Stimulated activated CD8-positive, alpha-beta memory T cell treated with anti-CD3 and anti-CD28 coated beads, Interleukin-15, amount 100 ng/mL, for 1 hour (primary cell): ENCODE measurements around the gene PTPN22.

Experiments used
- DNase-seq: peaks from one replicate; pipeline ENCODE4 v3.0.0-alpha.2; 2020; ENCODE audit warnings: low read depth

PTPN22 gene

GRCh38 chr1:113871597-113872113 is at the start of gene PTPN22:
PTPN22 (minus strand) TSS chr1:113871712.
- peak; percentile 55 for DNase-seq

DNA sequence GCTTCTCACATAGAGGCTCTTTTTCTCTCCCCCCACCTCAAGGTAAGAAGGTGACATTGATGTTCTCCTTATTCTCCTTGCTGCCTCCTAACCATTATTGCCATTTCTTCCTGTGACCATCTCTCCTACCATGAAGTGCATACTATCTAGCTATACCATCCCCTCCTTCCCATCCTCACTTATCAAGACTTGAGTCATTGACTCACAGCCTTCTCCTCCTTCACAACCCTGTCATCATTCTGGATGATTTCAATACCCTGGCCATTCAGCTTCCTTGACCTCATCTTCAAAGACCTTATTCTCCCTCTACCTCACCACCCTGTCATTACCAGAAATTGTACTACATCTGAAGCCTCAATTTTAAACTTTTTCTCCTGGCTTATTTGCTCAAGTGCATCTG is 46.7 kb upstream of the PTPN22 start:
- no peak for DNase-seq

DNA sequence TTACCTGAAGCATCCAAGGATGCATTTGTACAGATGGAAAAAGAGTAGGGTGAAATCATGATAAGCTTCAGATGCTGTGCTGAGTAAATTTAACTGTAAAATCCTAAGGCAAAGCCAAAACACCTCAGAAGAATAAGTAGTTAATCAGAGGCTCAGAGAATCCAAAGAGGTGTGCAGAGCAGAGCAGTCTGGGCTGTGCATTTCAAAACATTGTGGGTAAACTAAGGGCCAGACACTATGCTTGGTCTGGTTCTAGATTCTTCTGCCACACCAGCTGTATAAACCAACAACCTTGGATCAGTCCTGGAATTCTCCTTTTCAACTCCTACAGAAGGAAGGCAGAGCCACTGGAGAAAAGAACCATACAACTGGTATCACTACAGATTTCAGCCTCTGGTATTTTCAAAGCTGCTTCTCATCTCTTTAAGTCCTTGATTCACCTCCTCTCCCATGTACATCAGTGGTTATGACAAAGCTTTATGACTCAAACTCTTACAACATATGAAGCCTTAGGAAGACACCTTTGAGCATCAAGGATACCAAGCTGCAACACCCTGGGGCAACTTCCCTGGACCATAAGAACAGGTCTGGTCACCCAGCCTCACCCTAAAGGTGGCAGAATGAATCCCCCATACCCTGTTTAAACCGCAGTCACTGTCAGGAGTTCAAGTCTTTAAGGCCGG is 46.0 kb upstream of the PTPN22 start:
- DNase-seq, result no peak

GRCh38 chr1:113916974-113917373 is 45.5 kb upstream of the PTPN22 start:
- DNase-seq, result no peak

GRCh38 chr1:113913887-113914664 is 42.6 kb upstream of the PTPN22 start:
- DNase-seq, result no peak

DNA sequence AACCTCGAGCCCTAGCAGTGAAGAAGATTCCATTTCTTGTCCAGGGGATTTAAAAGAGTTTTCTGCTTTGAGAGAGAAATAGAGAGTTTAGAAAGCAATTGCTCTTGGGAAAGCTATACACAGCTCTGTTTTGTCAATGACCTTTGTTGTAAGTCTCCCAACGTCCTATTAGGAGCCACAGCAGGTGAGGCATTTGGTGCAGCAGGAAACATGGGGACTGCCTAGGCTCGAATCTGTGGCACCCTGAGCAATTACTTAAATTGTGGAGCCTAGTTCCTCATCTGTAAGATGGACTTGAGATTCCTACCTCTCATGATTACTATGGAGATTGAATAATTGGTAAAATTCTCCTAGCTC is 41.8 kb upstream of the PTPN22 start:
- no peak for DNase-seq

- DNase-seq, result no peak
Measured at GRCh38 chr1:113912594-113913311, 41.2 kb upstream of the PTPN22 start.

- no peak for DNase-seq
Measured at GRCh38 chr1:113905435-113905861, 33.9 kb upstream of the PTPN22 start.

GRCh38 chr1:113904674-113905434 is 33.3 kb upstream of the PTPN22 start, which contains the start of the genes AP4B1 and DCLRE1B:
AP4B1 (minus strand) TSS chr1:113904799; CDS start chr1:113904717, 82 bp downstream.
DCLRE1B (plus strand) TSS chr1:113905326; CDS start chr1:113905587, 261 bp downstream.
- DNase-seq, result peak; percentile 93

GRCh38 chr1:113904293-113904673 is 32.8 kb upstream of the PTPN22 start:
- no peak for DNase-seq

DNA sequence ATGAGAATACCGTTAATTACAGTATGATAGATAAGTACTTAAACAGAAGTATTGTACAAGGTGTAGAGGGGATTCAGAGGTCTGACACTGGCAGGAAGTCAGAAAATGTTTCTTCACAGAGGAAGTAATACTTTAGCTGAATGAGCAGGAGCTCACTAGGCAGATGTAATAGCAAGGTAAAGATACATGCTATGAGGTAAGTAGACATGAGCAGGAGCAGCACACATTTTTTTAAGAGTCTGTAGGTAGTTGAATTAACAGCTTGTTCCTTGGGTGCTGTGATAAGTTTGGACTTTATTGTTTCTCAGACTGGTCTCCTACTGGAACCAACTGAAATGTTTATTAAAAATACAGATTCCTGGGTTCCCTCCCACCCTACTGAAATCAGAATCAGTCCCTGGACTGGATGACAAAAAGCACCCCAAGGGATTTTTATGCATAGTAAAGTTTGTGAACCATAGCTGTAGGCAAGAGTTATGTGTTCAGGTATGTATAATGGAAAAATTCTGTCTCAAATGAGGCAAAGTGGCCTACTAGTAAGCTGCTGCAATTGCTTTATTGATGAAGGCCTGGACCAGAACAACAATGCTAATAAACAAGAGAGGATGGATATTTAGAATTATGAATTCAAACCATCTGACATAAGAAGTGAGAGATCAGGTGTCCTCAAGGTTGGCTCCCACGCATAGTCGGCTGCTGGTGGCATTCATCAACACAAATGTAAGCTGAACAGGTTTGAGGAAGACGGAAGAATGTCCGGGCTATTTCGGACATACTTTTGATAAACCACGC is 32.2 kb upstream of the PTPN22 start:
- no peak for DNase-seq

- DNase-seq, result no peak
Measured at GRCh38 chr1:113901191-113901590, 29.7 kb upstream of the PTPN22 start.

DNA sequence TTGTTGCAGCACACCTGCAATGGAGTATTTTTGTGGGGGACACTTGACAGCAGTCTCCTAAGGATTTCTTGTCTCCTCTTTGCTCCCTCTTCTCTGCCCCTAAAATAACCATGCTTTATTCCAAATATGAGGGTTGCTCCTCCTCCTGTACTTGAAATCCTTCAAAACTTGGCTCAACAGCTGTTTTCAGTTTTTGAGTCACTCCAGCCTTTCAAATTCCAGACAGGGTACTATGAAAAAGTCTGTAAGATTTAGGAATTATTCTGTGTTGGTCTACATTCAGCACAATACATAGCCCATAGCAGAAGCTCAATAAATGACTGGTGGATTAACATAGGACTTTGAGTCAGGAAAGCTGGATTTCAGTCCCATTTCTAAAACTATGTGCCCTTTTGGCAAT is 27.6 kb upstream of the PTPN22 start:
- DNase-seq, result no peak

GRCh38 chr1:113898241-113898814 is 26.8 kb upstream of the PTPN22 start:
- DNase-seq, result no peak

DNA sequence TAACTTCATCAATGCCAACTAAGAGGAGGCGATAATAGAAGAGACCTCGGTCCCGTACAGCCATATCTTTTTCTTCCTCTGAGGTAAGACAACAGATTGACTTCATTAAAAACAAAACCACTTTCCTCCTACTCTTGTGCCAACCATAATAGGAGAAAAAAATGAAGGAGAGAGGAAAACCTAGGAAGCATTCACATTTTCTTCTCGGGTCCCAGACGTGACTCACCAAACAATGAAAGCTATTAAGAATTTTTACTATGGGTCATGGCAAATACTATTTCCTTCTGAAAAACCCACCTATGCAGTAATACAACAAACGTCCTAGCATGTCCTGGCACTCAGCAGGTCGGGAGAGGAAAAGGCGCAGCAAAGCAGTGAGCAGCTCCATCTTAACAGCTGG is 24.4 kb upstream of the PTPN22 start:
- no peak for DNase-seq

DNA sequence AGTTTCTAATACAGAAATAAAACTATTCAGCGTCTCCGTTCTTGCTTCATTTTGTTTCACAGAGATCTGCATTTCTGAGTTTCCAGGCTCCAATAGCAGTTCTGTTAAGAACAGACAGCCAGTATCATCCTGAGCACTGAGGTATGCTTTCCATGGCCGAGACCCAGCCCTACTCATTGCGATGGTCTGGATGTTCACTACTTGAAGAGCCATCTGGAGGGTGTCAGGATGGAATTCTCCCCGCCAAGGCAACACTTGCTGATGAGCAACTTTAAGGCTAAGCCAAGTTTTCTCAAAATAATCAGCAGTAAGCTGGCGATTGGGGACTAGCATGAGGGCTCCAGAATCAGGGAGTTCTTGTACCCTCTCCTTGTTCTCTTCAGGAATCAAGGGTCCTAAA is 23.6 kb upstream of the PTPN22 start:
- no peak for DNase-seq

DNA sequence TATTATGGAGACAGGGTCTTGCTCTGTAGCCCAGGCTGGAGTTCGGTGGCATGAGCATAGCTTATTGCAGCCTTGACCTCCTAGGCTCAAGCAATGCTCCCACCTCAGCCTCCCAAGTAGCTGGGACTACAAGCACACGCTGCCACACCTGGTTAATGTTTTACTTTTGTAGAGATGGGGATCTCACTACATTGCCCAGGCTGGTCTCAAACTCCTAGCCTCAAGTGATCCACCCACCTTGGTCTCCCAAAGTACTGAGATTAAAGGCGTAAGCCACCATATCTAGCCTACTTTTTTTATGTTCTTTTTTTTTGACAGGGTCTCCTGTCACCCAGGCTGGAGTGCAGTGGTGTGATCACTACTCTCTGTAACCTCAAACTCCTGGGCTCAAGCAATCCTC is 21.8 kb upstream of the PTPN22 start:
- DNase-seq, result no peak

GRCh38 chr1:113891631-113892220 is 20.2 kb upstream of the PTPN22 start:
- DNase-seq, result no peak

DNA sequence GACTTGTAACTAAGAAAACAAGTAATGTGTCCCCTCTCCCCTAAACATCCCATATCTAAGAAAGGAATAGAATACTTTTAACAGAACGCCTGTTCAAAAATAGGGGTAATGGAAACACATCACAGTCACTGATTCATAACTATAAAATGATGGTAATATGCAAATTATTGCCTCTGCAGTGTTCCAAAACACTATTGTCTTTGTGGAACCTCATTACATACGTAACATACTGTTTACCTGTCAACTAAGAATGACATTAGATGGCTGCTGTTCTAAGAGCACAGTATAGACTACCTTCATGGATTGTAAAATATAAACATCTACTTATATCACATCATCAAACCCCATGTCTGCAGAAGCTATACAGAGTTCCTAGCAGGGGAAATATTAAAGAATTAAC is 19.3 kb upstream of the PTPN22 start:
- DNase-seq, result no peak
